Vagina (tissue), 2 donors: Measurements from ENCODE around the gene KCNG4.

Source experiments
- POLR2AphosphoS5 ChIP-seq, 2 donors: sonication (generic); formaldehyde crosslinking; IDR thresholded peaks; one replicate each; pipeline ENCODE4 v1.9.0; 2017; ENCODE audit warnings: antibody characterized with exemption in 2 of 2, mild to moderate bottlenecking in 2 of 2, low read depth in 1 of 2; ENCODE audit not compliant: insufficient read depth in 1 of 2
- TF ChIP-seq, protein P1 (sequence below), 3 experiments: fragments of 450-650 bp in 2 of 3; fragments of 200-600 bp in 1 of 3; sonication (generic) in 1 of 3; IDR thresholded peaks; one replicate each; pipeline ENCODE4 v1.5.1; 2017 to 2019; ENCODE audit warnings: antibody characterized with exemption in 3 of 3, mild to moderate bottlenecking in 2 of 3, moderate library complexity in 2 of 3

DNA sequence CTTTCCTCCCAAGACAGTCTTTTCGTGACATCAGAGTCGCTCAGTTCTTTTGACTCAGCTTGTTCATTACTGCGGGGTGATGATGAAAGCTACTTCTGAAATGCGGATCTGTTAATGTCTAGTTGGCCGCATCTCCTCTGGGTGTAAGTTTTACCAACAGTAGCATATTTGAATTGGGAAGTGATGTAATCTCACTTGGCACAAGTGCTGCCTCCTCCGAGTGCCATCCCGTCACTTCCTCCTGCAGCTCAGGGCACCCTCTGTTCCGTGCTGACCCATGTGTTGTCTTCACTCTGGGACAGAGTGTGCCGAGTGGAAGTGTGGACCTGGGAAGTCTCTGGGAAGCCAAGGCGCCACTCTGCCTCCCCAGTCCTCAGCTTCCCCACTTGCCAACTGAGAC is 40.0 kb downstream of the KCNG4 start:
- TF ChIP-seq, protein P1, sequence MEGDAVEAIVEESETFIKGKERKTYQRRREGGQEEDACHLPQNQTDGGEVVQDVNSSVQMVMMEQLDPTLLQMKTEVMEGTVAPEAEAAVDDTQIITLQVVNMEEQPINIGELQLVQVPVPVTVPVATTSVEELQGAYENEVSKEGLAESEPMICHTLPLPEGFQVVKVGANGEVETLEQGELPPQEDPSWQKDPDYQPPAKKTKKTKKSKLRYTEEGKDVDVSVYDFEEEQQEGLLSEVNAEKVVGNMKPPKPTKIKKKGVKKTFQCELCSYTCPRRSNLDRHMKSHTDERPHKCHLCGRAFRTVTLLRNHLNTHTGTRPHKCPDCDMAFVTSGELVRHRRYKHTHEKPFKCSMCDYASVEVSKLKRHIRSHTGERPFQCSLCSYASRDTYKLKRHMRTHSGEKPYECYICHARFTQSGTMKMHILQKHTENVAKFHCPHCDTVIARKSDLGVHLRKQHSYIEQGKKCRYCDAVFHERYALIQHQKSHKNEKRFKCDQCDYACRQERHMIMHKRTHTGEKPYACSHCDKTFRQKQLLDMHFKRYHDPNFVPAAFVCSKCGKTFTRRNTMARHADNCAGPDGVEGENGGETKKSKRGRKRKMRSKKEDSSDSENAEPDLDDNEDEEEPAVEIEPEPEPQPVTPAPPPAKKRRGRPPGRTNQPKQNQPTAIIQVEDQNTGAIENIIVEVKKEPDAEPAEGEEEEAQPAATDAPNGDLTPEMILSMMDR (IDR thresholded peaks at IDR 0.05): no peak
- peak in 1 of 2 donors; percentile 46 for TF ChIP-seq POLR2AphosphoS5 (IDR thresholded peaks at IDR 0.05; ENCODE audit: insufficient read depth in 1 of 2, low read depth in 1 of 2)
